Measurements from ENCODE around the gene LRRC28.

GRCh38 chr15:99411234-99411633 is 160.0 kb downstream of the LRRC28 start:
- no peak for TF ChIP-seq CTCF (IDR thresholded peaks at IDR 0.05)
- TF ChIP-seq POLR2A (IDR thresholded peaks at IDR 0.05) = no peak
- TF ChIP-seq EP300 (IDR thresholded peaks at IDR 0.05) = no peak

Data from upper lobe of left lung (tissue), 4 donors.